Activated naive CD8-positive, alpha-beta T cell (primary cell): ENCODE measurements around the gene TRAF5.
"Not testable (repeated sequence)": the region's sequence is repeated elsewhere in the genome, so short reads cannot be mapped to it uniquely, and the experiment has no call there.

ENCODE experiments used
- H3K27ac Mint-ChIP-seq: one replicate; pipeline ENCODE4 v1.8.0; 2021; ENCODE audit warnings: mixed read lengths
- H3K27me3 Mint-ChIP-seq: one replicate; pipeline ENCODE4 v1.8.0; 2021; ENCODE audit warnings: mixed read lengths
- H3K36me3 Mint-ChIP-seq: one replicate; pipeline ENCODE4 v1.8.0; 2021; ENCODE audit warnings: mixed read lengths
- H3K4me1 Mint-ChIP-seq: one replicate; pipeline ENCODE4 v1.8.0; 2021; ENCODE audit warnings: low read depth, mixed read lengths
- H3K4me3 Mint-ChIP-seq: one replicate; pipeline ENCODE4 v1.8.0; 2021; ENCODE audit warnings: mild to moderate bottlenecking, mixed read lengths
- H3K9me3 Mint-ChIP-seq: one replicate; pipeline ENCODE4 v1.8.0; 2021; ENCODE audit warnings: low read depth, mixed read lengths

Gene TRAF5

GRCh38 chr1:211375146-211375818 is 48.6 kb downstream of the TRAF5 start:
- Mint-ChIP-seq H3K4me1 (peaks cover 29% of the 10 kb centered on the region), H3K9me3 (no peaks in the 10 kb centered on the region), H3K36me3 (peaks cover 12% of the 10 kb centered on the region), H3K27me3 (no peaks in the 10 kb centered on the region), H3K4me3 (no peak overlapping the region), H3K27ac (peak overlapping the region; percentile 85)

GRCh38 chr1:211375949-211376348 is 49.3 kb downstream of the TRAF5 start:
- H3K4me3 Mint-ChIP-seq, result no peak overlapping the region
- no peaks in the 10 kb centered on the region for H3K9me3 Mint-ChIP-seq
- H3K27ac Mint-ChIP-seq, result peak overlapping the region; percentile 85
- H3K36me3 Mint-ChIP-seq, result peaks cover 12% of the 10 kb centered on the region
- H3K27me3 Mint-ChIP-seq, result no peaks in the 10 kb centered on the region
- peaks cover 28% of the 10 kb centered on the region for H3K4me1 Mint-ChIP-seq

- Mint-ChIP-seq H3K4me3 (no peak overlapping the region), H3K4me1 (peaks cover 32% of the 10 kb centered on the region), H3K27me3 (no peaks in the 10 kb centered on the region), H3K9me3 (no peaks in the 10 kb centered on the region), H3K36me3 (peaks cover 8% of the 10 kb centered on the region), H3K27ac (peak overlapping the region; percentile 52)
These were observed 50.3 kb downstream of the TRAF5 start for GRCh38 chr1:211376807-211377470.

GRCh38 chr1:211377539-211378450 is 51.2 kb downstream of the TRAF5 start:
- Mint-ChIP-seq H3K27me3 (no peaks in the 10 kb centered on the region), H3K27ac (peak overlapping the region; percentile 52), H3K36me3 (peaks cover 8% of the 10 kb centered on the region), H3K4me1 (peaks cover 39% of the 10 kb centered on the region), H3K9me3 (no peaks in the 10 kb centered on the region), H3K4me3 (no peak overlapping the region)

GRCh38 chr1:211378844-211379243 is 52.2 kb downstream of the TRAF5 start:
- Mint-ChIP-seq H3K4me1 (peaks cover 50% of the 10 kb centered on the region), H3K4me3 (no peak overlapping the region), H3K36me3 (peaks cover 8% of the 10 kb centered on the region), H3K27me3 (no peaks in the 10 kb centered on the region), H3K27ac (peak overlapping the region; percentile 31), H3K9me3 (no peaks in the 10 kb centered on the region)

GRCh38 chr1:211379446-211379845 is 52.8 kb downstream of the TRAF5 start:
- H3K27ac Mint-ChIP-seq, result peak overlapping the region; percentile 18
- H3K4me3 Mint-ChIP-seq, result no peak overlapping the region
- peaks cover 8% of the 10 kb centered on the region for H3K36me3 Mint-ChIP-seq
- no peaks in the 10 kb centered on the region for H3K9me3 Mint-ChIP-seq
- H3K27me3 Mint-ChIP-seq, result no peaks in the 10 kb centered on the region
- peaks cover 51% of the 10 kb centered on the region for H3K4me1 Mint-ChIP-seq

- H3K27ac Mint-ChIP-seq, result peak overlapping the region; percentile 92
- no peaks in the 10 kb centered on the region for H3K9me3 Mint-ChIP-seq
- peak overlapping the region; percentile 90 for H3K4me3 Mint-ChIP-seq
- peaks cover under 1% of the 10 kb centered on the region for H3K36me3 Mint-ChIP-seq
- H3K27me3 Mint-ChIP-seq, result no peaks in the 10 kb centered on the region
- H3K4me1 Mint-ChIP-seq, result peaks cover 51% of the 10 kb centered on the region
These were observed 55.0 kb downstream of the TRAF5 start for GRCh38 chr1:211381481-211382181.

- H3K4me3 Mint-ChIP-seq, result peak overlapping the region; percentile 90
- no peaks in the 10 kb centered on the region for H3K9me3 Mint-ChIP-seq
- no peaks in the 10 kb centered on the region for H3K27me3 Mint-ChIP-seq
- H3K36me3 Mint-ChIP-seq, result no peaks in the 10 kb centered on the region
- peak overlapping the region; percentile 92 for H3K27ac Mint-ChIP-seq
- H3K4me1 Mint-ChIP-seq, result peaks cover 49% of the 10 kb centered on the region
These were observed 55.6 kb downstream of the TRAF5 start for GRCh38 chr1:211382182-211382713.

GRCh38 chr1:211382714-211383480 is 56.3 kb downstream of the TRAF5 start:
- Mint-ChIP-seq H3K4me1 (peaks cover 45% of the 10 kb centered on the region), H3K27ac (peak overlapping the region; percentile 92), H3K36me3 (no peaks in the 10 kb centered on the region), H3K9me3 (no peaks in the 10 kb centered on the region), H3K27me3 (no peaks in the 10 kb centered on the region), H3K4me3 (peak overlapping the region; percentile 90)

GRCh38 chr1:211384524-211384923 is 57.9 kb downstream of the TRAF5 start:
- H3K27ac Mint-ChIP-seq, result no peak overlapping the region
- no peak overlapping the region for H3K4me3 Mint-ChIP-seq
- H3K27me3 Mint-ChIP-seq, result no peaks in the 10 kb centered on the region
- H3K36me3 Mint-ChIP-seq, result no peaks in the 10 kb centered on the region
- H3K4me1 Mint-ChIP-seq, result peaks cover 38% of the 10 kb centered on the region
- H3K9me3 Mint-ChIP-seq, result no peaks in the 10 kb centered on the region

- Mint-ChIP-seq H3K9me3 (no peaks in the 10 kb centered on the region), H3K4me3 (no peak overlapping the region), H3K4me1 (peaks cover 20% of the 10 kb centered on the region), H3K27ac (no peak overlapping the region), H3K27me3 (no peaks in the 10 kb centered on the region), H3K36me3 (no peaks in the 10 kb centered on the region)
These were observed 60.3 kb downstream of the TRAF5 start for GRCh38 chr1:211386921-211387320.

- H3K9me3 Mint-ChIP-seq, H3K4me3 Mint-ChIP-seq, H3K27me3 Mint-ChIP-seq, H3K36me3 Mint-ChIP-seq, H3K27ac Mint-ChIP-seq, H3K4me1 Mint-ChIP-seq: not testable (repeated sequence)
These were observed 64.2 kb downstream of the TRAF5 start for GRCh38 chr1:211390829-211391228.

GRCh38 chr1:211393203-211393602 is 66.6 kb downstream of the TRAF5 start:
- Mint-ChIP-seq H3K4me3 (no peak overlapping the region), H3K27me3 (no peaks in the 10 kb centered on the region), H3K36me3 (peaks cover 9% of the 10 kb centered on the region)

More at GRCh38 chr1:211393203-211393602, 66.6 kb downstream of the TRAF5 start:
- Mint-ChIP-seq H3K4me1 (no peaks in the 10 kb centered on the region), H3K27ac (no peak overlapping the region), H3K9me3 (no peaks in the 10 kb centered on the region)
